HG03460 (cell line): ENCODE data around the gene RAB17.

ENCODE experiments used
- ATAC-seq: cut with Tn5 transposase; IDR thresholded peaks from one replicate; pipeline ENCODE4 v1.9.1; 2021; ENCODE audit not compliant: unreplicated experiment

RAB17 gene

GRCh38 chr2:237540223-237540775 is 50.2 kb downstream of the RAB17 start:
- ATAC-seq: no peak

- ATAC-seq: no peak
These were observed 50.9 kb downstream of the RAB17 start for GRCh38 chr2:237539681-237540080.

- no peak for ATAC-seq
These were observed 51.6 kb downstream of the RAB17 start for GRCh38 chr2:237538901-237539300.

- no peak for ATAC-seq
These were observed 52.4 kb downstream of the RAB17 start for GRCh38 chr2:237538001-237538720.

- no peak for ATAC-seq
These were observed 53.9 kb downstream of the RAB17 start for GRCh38 chr2:237536617-237537016.

- no peak for ATAC-seq
These were observed 54.5 kb downstream of the RAB17 start for GRCh38 chr2:237536083-237536415.

- no peak for ATAC-seq
These were observed 55.0 kb downstream of the RAB17 start for GRCh38 chr2:237535385-237536082.

- no peak for ATAC-seq
These were observed 56.2 kb downstream of the RAB17 start for GRCh38 chr2:237534380-237534779.

- ATAC-seq: no peak
These were observed 56.8 kb downstream of the RAB17 start for GRCh38 chr2:237533668-237534161.

GRCh38 chr2:237532160-237532559 is 58.4 kb downstream of the RAB17 start:
- no peak for ATAC-seq

GRCh38 chr2:237530472-237531433 is 59.8 kb downstream of the RAB17 start:
- ATAC-seq: no peak

- ATAC-seq: no peak
These were observed 60.8 kb downstream of the RAB17 start for GRCh38 chr2:237529452-237530402.

GRCh38 chr2:237527766-237528165 is 62.8 kb downstream of the RAB17 start:
- ATAC-seq: no peak

GRCh38 chr2:237527233-237527632 is 63.3 kb downstream of the RAB17 start:
- no peak for ATAC-seq

- ATAC-seq: no peak
These were observed 64.9 kb downstream of the RAB17 start for GRCh38 chr2:237525559-237526157.

- ATAC-seq: no peak
These were observed 65.9 kb downstream of the RAB17 start for GRCh38 chr2:237524631-237525030.
